GM23338 (cell line): ENCODE data around the gene DENND5B. TPM values are rescaled to one million over a fixed set of nuclear protein-coding genes. Genes with fewer than 3 reads are reported as not detected.

Experiments
- ATAC-seq: fragments of 200-7000 bp; cut with Tn5 transposase; 3 replicates; pipeline ENCODE4 v1.9.1; 2020
- DNase-seq: peaks from one replicate; pipeline ENCODE4 v3.0.0-alpha.2; 2015; ENCODE audit warnings: low spot score
- H2AFZ ChIP-seq: fragments of 200-600 bp; sonication (generic); 2 replicates; pipeline ENCODE4 v1.8.0; 2016; ENCODE audit warnings: antibody characterized with exemption, mild to moderate bottlenecking, moderate library complexity
- H3F3A ChIP-seq: fragments of 200-600 bp; sonication (generic); replicated peaks from 2 replicates; pipeline ENCODE4 v1.8.0; 2017; ENCODE audit warnings: antibody characterized with exemption, mixed run types, low read depth
- H3K27ac ChIP-seq: fragments of 200-600 bp; sonication (generic); 2 replicates; pipeline ENCODE4 v1.6.1; 2016; ENCODE audit warnings: low read depth
- H3K27me3 ChIP-seq: fragments of 200-600 bp; sonication (generic); 2 replicates; pipeline ENCODE4 v1.8.0; 2016; ENCODE audit warnings: mild to moderate bottlenecking, mixed run types, moderate library complexity; ENCODE audit not compliant: insufficient read depth
- H3K36me3 ChIP-seq: fragments of 200-600 bp; sonication (generic); 2 replicates; pipeline ENCODE4 v1.8.0; 2016; ENCODE audit warnings: mild to moderate bottlenecking; ENCODE audit not compliant: insufficient read depth
- H3K4me1 ChIP-seq: fragments of 200-600 bp; sonication (generic); 2 replicates; pipeline ENCODE4 v1.8.0; 2016; ENCODE audit warnings: mild to moderate bottlenecking, moderate library complexity; ENCODE audit not compliant: insufficient read depth
- H3K4me2 ChIP-seq: fragments of 200-600 bp; sonication (generic); 2 replicates; pipeline ENCODE4 v1.7.1; 2017; ENCODE audit warnings: mixed run types
- H3K4me3 ChIP-seq: fragments of 200-600 bp; sonication (generic); 2 replicates; pipeline ENCODE4 v1.6.1; 2016; ENCODE audit warnings: mixed run types
- H3K79me2 ChIP-seq: fragments of 200-600 bp; sonication (generic); replicated peaks from 2 replicates; pipeline ENCODE4 v1.8.0; 2017; ENCODE audit warnings: mild to moderate bottlenecking; ENCODE audit not compliant: insufficient read depth
- H3K9me2 ChIP-seq: fragments of 200-600 bp; sonication (generic); 2 replicates; pipeline ENCODE4 v1.8.0; 2017; ENCODE audit not compliant: insufficient read depth
- H4K20me1 ChIP-seq: fragments of 200-600 bp; sonication (generic); replicated peaks from 2 replicates; pipeline ENCODE4 v1.8.0; 2017; ENCODE audit warnings: mild to moderate bottlenecking; ENCODE audit not compliant: insufficient read depth
- H3K27ac Mint-ChIP-seq: 2 replicates; pipeline ENCODE4 v1.8.0; 2020; ENCODE audit warnings: inconsistent platforms, mild to moderate bottlenecking, moderate library complexity, mixed read lengths
- H3K27me3 Mint-ChIP-seq: 3 replicates; pipeline ENCODE4 v1.8.0; 2022; ENCODE audit warnings: low read depth, mild to moderate bottlenecking, moderate library complexity, mixed read lengths, inconsistent platforms; ENCODE audit not compliant: insufficient read depth, poor library complexity
- H3K36me3 Mint-ChIP-seq: 3 replicates; pipeline ENCODE4 v1.8.0; 2021; ENCODE audit warnings: low read depth, mild to moderate bottlenecking, inconsistent platforms, moderate library complexity, mixed read lengths
- H3K4me1 Mint-ChIP-seq: 3 replicates; pipeline ENCODE4 v1.8.0; 2020; ENCODE audit warnings: mild to moderate bottlenecking, inconsistent platforms, mixed read lengths
- H3K4me3 Mint-ChIP-seq: 3 replicates; pipeline ENCODE4 v1.8.0; 2021; ENCODE audit warnings: moderate library complexity, mild to moderate bottlenecking, inconsistent platforms, mixed read lengths
- H3K9me3 Mint-ChIP-seq: 3 replicates; pipeline ENCODE4 v1.8.0; 2020; ENCODE audit warnings: moderate library complexity, mild to moderate bottlenecking, inconsistent platforms, mixed read lengths
- CREB1 ChIP-seq: fragments of 250-450 bp; sonication (Bioruptor Pico); IDR thresholded peaks from 2 replicates; pipeline ENCODE4 v1.5.0; 2020; ENCODE audit warnings: low read depth, mild to moderate bottlenecking, moderate library complexity
- CTCF ChIP-seq, 2 experiments: fragments of 200-600 bp in 1 of 2; sonication (generic) in 1 of 2; conservative IDR thresholded peaks; 2 replicates each; pipeline versions ENCODE4 v1.5.1 to v1.6.1; 2016 to 2017; ENCODE audit warnings: antibody characterized with exemption in 2 of 2, low read depth in 2 of 2, mild to moderate bottlenecking in 2 of 2, moderate library complexity in 1 of 2
- ETS1 ChIP-seq: IDR thresholded peaks from 2 replicates; pipeline ENCODE4 v1.6.1; 2016; ENCODE audit warnings: antibody characterized with exemption
- EZH2 ChIP-seq: fragments of 200-600 bp; sonication (generic); IDR thresholded peaks from one replicate; pipeline ENCODE4 v1.8.0; 2017; ENCODE audit warnings: antibody characterized with exemption, mild to moderate bottlenecking, low read depth; ENCODE audit not compliant: unreplicated experiment
- EZH2phosphoT487 ChIP-seq: fragments of 200-600 bp; sonication (generic); IDR thresholded peaks from one replicate; pipeline ENCODE4 v1.8.1; 2018; ENCODE audit warnings: antibody characterized with exemption; ENCODE audit not compliant: unreplicated experiment
- JUNB ChIP-seq: IDR thresholded peaks from one replicate; pipeline ENCODE4 v1.6.1; 2016; ENCODE audit warnings: antibody characterized with exemption; ENCODE audit not compliant: unreplicated experiment
- NANOG ChIP-seq: IDR thresholded peaks from 2 replicates; pipeline ENCODE4 v1.6.1; 2016; ENCODE audit warnings: antibody characterized with exemption, borderline replicate concordance
- POLR2AphosphoS5 ChIP-seq: IDR thresholded peaks from 2 replicates; pipeline ENCODE4 v1.6.1; 2016; ENCODE audit warnings: antibody characterized with exemption, low read depth
- REST ChIP-seq: IDR thresholded peaks from one replicate; pipeline ENCODE4 v1.6.1; 2018; ENCODE audit warnings: antibody characterized with exemption; ENCODE audit not compliant: unreplicated experiment
- STAT1 ChIP-seq: IDR thresholded peaks from one replicate; pipeline ENCODE4 v1.6.1; 2016; ENCODE audit warnings: antibody characterized with exemption; ENCODE audit not compliant: unreplicated experiment
- ZNF114 ChIP-seq: fragments of 250-450 bp; sonication (Bioruptor Pico); IDR thresholded peaks from 2 replicates; pipeline ENCODE4 v1.5.0; 2020; ENCODE audit warnings: mild to moderate bottlenecking, moderate library complexity
- ZNF331 ChIP-seq: fragments of 250-450 bp; sonication (Bioruptor Pico); IDR thresholded peaks from 2 replicates; pipeline ENCODE4 v1.5.0; 2020; ENCODE audit warnings: low read depth, mild to moderate bottlenecking, moderate library complexity
- ZNF462 ChIP-seq: fragments of 250-450 bp; sonication (Bioruptor Pico); IDR thresholded peaks from 2 replicates; pipeline ENCODE4 v1.5.0; 2020; ENCODE audit warnings: mild to moderate bottlenecking, moderate library complexity
- polyA plus RNA-seq: library from polyadenylated mRNA; unstranded; fragments of >200 nt; fragmentation: Nextera tagmentation; extraction: Ambion mirVana; gene quantifications from 2 replicates; pipeline ENCODE4 v1.2.1, GENCODE V29; 2016
- total RNA-seq: library from RNA; depleted of rRNA; stranded (reverse); fragments of >200 nt; shearing (Covaris generic); gene quantifications from 2 replicates; pipeline ENCODE4 v1.2.3, GENCODE V29; 2014

DENND5B gene
- total and polyA plus RNA-seq, 2 experiments from 2014 or later = 6.5 to 17.2 TPM

- TF ChIP-seq EZH2phosphoT487 = no peak
Measured at GRCh38 chr12:31583878-31584277, 7.1 kb downstream of the DENND5B start (continued).

- H3K4me3 ChIP-seq = no peak overlapping the region
- peaks cover 55% of the 10 kb centered on the region for H3K79me2 ChIP-seq
- no peak for DNase-seq
- H3K4me1 Mint-ChIP-seq = peaks cover 12% of the 10 kb centered on the region
- peaks cover 4% of the 10 kb centered on the region; the same call in 1 of the 2 replicates for H4K20me1 ChIP-seq
- no peaks in the 10 kb centered on the region for H3K36me3 ChIP-seq
- H3K27me3 ChIP-seq = no peaks in the 10 kb centered on the region
- no peaks in the 10 kb centered on the region for H3F3A ChIP-seq
- no peak overlapping the region for H3K27ac ChIP-seq
- no peak for ATAC-seq
- H3K27ac Mint-ChIP-seq = no peak overlapping the region
- H3K9me3 Mint-ChIP-seq = no peaks in the 10 kb centered on the region
- no peak overlapping the region for H2AFZ ChIP-seq
- H3K4me2 ChIP-seq = no peak overlapping the region
- H3K9me2 ChIP-seq = peaks cover 3% of the 10 kb centered on the region; the same call in 1 of the 2 replicates
- H3K27me3 Mint-ChIP-seq = no peaks in the 10 kb centered on the region
- H3K4me1 ChIP-seq = peaks cover 8% of the 10 kb centered on the region; the same call in 1 of the 2 replicates
- TF ChIP-seq ZNF114 (CRISPR knock-in tag) = no peak
- no peak for TF ChIP-seq STAT1
- TF ChIP-seq ETS1 = no peak
- no peak for TF ChIP-seq POLR2AphosphoS5
- TF ChIP-seq CREB1 (CRISPR knock-in tag) = no peak
- no peak for TF ChIP-seq CTCF (conservative IDR thresholded peaks at IDR 0.05; ENCODE audit: low read depth in 2 of 2)
- no peak for TF ChIP-seq ZNF331 (CRISPR knock-in tag)
- TF ChIP-seq EZH2phosphoT487 = no peak
- TF ChIP-seq EZH2 = no peak
- TF ChIP-seq NANOG = no peak
- no peak for TF ChIP-seq ZNF462 (CRISPR knock-in tag)
- TF ChIP-seq REST = no peak
- TF ChIP-seq JUNB = no peak
- no peaks in the 10 kb centered on the region for H3K36me3 Mint-ChIP-seq
- H3K4me3 Mint-ChIP-seq = no peak overlapping the region
Measured at GRCh38 chr12:31582155-31582554, 8.8 kb downstream of the DENND5B start.
